GM06990 (cell line): ENCODE results near the gene PRDM11.
"Not testable (repeated sequence)": the region's sequence is repeated elsewhere in the genome, so short reads cannot be mapped to it uniquely, and the experiment has no call there.

ENCODE experiments used
- DNase-seq: peaks from one replicate; pipeline ENCODE4 v3.0.0-alpha.2; 2011; ENCODE audit not compliant: insufficient read length; ENCODE audit errors: extremely low read depth
- H3K27me3 ChIP-seq: replicated peaks from 2 replicates; pipeline ENCODE4 v1.6.0; 2011; ENCODE audit warnings: low read length; ENCODE audit not compliant: control insufficient read depth, insufficient read depth
- H3K36me3 ChIP-seq: 2 replicates; pipeline ENCODE4 v1.5.1; 2011; ENCODE audit warnings: low read length; ENCODE audit not compliant: control insufficient read depth, insufficient read depth
- H3K4me3 ChIP-seq: replicated peaks from 2 replicates; pipeline ENCODE4 v1.5.1; 2011; ENCODE audit warnings: low read depth, mild to moderate bottlenecking, control low read depth, low read length
- TF ChIP-seq, protein P1 (sequence below): IDR thresholded peaks from 2 replicates; pipeline ENCODE4 v1.5.1; 2011; ENCODE audit warnings: low read length, control low read depth, mild to moderate bottlenecking, inconsistent platforms; ENCODE audit not compliant: insufficient read depth, poor library complexity, severe bottlenecking

The PRDM11 gene

DNA sequence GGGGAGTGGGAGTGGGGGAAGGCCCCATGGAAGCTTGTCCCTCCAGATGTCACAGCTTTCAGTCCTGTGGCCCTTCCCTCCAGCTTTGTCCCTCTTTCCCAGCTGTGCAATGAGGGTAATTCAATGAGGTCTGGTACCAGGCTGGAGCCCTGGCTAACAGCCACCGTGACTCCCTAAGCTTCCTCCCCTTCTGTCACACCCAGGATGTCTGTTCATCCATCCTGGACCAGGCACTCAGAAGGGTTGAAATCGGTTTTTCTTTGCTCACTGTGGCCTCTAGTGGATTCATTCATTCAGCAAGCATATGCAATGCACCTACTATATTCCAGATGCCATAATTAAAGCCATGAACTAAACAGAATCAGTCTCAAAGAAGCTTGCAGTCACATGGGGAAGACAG, 101.0 kb downstream of the PRDM11 start:
- H3K36me3 ChIP-seq = no peaks in the 10 kb centered on the region
- TF ChIP-seq, protein P1, sequence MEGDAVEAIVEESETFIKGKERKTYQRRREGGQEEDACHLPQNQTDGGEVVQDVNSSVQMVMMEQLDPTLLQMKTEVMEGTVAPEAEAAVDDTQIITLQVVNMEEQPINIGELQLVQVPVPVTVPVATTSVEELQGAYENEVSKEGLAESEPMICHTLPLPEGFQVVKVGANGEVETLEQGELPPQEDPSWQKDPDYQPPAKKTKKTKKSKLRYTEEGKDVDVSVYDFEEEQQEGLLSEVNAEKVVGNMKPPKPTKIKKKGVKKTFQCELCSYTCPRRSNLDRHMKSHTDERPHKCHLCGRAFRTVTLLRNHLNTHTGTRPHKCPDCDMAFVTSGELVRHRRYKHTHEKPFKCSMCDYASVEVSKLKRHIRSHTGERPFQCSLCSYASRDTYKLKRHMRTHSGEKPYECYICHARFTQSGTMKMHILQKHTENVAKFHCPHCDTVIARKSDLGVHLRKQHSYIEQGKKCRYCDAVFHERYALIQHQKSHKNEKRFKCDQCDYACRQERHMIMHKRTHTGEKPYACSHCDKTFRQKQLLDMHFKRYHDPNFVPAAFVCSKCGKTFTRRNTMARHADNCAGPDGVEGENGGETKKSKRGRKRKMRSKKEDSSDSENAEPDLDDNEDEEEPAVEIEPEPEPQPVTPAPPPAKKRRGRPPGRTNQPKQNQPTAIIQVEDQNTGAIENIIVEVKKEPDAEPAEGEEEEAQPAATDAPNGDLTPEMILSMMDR = no peak
- no peak for DNase-seq
- H3K27me3 ChIP-seq = peaks cover 4% of the 10 kb centered on the region
- no peak overlapping the region for H3K4me3 ChIP-seq

DNA sequence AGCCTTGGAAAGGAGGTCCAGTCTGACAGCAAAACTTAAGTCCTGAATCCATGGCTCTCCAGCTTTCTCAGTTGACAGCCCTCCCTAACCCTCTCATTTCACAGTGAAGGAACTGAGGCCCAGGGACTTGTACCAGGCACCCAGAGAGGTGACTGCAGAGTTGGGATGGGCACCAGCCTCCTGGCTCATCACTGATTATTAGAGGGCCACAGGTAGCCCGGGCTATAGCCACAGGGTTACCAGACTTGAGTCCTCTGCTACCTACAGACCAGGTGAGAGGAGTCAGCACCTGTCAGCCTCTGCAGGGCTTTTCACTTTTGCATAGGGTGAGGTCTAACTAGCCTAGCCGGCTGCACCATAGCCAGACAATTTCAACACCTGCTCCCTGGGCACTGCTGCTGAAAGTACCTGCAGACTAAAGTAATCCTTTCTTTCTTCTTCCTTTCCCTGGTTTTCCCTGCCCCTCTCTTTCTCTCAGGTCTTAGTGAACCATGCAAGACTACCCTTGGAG, 102.1 kb downstream of the PRDM11 start:
- H3K4me3 ChIP-seq = no peak overlapping the region
- peaks cover 4% of the 10 kb centered on the region for H3K27me3 ChIP-seq
- DNase-seq = no peak
- no peaks in the 10 kb centered on the region for H3K36me3 ChIP-seq
- TF ChIP-seq, protein P1 = no peak

DNA sequence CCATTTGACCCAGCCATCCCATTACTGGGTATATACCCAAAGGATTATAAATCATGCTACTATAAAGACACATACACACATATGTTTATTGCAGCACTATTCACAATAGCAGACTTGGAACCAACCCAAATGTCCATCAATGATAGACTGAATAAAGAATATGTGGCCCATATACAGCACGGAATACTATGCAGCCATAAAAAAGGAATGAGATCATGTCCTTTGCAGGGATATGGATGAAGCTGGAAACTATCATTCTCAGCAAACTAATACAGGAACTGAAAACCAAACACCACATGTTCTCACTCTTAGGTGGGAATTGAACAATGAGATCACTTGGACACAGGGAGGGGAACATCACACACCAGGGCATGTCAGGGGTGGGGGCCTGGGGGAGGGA, 102.9 kb downstream of the PRDM11 start:
- not testable (repeated sequence) for H3K4me3 ChIP-seq, H3K27me3 ChIP-seq, DNase-seq

DNA sequence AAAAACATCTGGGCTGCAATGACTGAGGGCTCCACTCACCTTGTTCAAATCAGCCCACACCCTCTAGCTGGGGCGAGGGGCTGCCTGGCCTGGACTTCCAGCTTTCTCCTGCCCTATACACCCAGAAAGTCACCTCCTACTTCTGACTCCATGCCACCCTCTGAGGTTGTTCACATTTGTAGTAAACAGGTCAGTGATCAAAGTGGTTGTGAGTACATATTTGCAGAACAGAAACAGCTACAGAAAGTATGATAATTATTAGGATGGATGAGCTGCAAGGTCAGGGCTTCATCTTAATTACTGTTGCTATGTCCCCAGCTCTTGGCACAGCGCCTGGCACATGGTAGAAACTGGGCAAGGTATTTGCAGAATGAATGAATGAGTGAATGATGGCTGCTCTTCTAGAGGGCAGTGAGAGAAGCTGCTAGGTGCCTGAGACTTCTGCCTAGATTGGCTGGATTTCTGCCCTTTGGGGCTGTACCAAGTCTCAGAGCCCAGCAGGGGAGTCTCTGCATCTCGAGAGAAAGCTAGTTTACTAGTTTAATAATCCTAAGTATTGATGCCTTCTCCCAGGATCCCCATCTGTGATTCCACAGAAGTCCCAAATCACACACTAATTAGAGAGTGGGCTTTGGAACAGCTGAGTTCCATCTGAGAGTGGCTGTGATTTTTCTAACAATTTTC, 103.7 kb downstream of the PRDM11 start:
- Histone ChIP-seq H3K27me3 (peaks cover 6% of the 10 kb centered on the region), H3K4me3 (no peak overlapping the region), H3K36me3 (no peaks in the 10 kb centered on the region)
- TF ChIP-seq, protein P1 = no peak
- no peak for DNase-seq

More for the DNA sequence above, 102.9 kb downstream of the PRDM11 start:
- not testable (repeated sequence) for H3K36me3 ChIP-seq

DNA sequence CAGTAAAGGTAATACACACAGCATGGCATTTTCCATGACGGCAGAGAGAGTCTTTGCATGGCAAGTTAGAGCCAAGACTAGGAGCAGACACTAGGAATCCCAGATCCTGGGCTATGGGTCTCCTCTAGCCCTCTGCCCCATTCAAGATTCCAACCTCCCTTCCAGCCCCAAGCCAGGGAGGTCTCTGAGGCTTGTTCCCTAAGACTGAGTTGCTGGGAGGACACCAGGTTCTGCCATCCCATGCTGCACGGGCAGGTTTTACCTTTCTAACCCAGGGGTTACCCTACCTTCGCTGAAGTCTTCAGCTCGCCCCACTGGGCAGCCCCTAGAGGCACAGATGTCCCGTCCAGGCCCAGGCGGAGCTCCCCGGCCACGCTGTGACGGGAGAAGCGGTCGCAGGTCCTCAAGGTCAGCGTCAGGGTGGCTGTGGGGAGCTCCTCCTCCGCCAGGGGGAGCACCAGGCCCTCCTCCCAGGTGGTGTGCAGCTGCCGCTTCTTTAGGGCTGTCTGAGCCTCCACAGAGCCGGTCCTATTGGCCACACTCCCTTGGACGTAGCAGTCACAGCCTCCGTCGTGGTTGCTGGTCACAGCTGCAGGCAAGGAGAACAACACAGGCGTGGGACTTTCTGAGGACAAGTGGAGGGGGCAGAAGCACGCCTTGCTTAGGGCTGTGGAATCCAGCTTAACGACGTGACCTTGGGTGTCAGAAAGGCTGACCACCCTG, 105.9 kb downstream of the PRDM11 start:
- Histone ChIP-seq H3K36me3 (no peaks in the 10 kb centered on the region), H3K27me3 (peaks cover 3% of the 10 kb centered on the region), H3K4me3 (no peak overlapping the region)
- peak; percentile 51 for DNase-seq
- TF ChIP-seq, protein P1 = peak; percentile 89

DNA sequence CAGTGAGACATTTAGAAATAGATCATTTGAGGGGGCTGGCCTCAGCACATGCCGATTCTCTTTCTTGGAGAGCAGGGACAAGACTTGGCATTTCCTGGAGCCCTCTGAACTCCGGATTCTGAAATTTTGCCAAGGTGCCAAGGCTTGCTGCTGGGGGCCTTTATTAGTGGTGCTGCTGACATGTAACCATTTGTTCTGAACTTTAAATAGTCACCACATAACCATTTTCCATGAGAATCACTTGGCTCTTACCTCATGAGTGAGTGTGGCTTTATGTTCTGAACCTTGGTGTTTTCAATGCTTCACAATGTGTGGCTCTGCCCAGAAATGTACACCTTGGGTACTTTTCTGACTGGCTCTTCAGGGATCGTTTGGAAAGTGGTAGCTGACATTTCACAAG, 106.4 kb downstream of the PRDM11 start:
- DNase-seq = no peak

More for the DNA sequence above, 106.4 kb downstream of the PRDM11 start:
- H3K36me3 ChIP-seq = no peaks in the 10 kb centered on the region
- H3K27me3 ChIP-seq = peaks cover 1% of the 10 kb centered on the region; the same call in 1 of the 2 replicates
- TF ChIP-seq, protein P1 = no peak
- H3K4me3 ChIP-seq = no peak overlapping the region
